NCI-H2081 (cell line): ENCODE measurements around the gene TMCC2.

ENCODE experiments used
- DNase-seq, 2 experiments: peaks; one replicate each; lab custom pipeline; 2025; lab: John Stamatoyannopoulos, UW

Gene TMCC2

DNA sequence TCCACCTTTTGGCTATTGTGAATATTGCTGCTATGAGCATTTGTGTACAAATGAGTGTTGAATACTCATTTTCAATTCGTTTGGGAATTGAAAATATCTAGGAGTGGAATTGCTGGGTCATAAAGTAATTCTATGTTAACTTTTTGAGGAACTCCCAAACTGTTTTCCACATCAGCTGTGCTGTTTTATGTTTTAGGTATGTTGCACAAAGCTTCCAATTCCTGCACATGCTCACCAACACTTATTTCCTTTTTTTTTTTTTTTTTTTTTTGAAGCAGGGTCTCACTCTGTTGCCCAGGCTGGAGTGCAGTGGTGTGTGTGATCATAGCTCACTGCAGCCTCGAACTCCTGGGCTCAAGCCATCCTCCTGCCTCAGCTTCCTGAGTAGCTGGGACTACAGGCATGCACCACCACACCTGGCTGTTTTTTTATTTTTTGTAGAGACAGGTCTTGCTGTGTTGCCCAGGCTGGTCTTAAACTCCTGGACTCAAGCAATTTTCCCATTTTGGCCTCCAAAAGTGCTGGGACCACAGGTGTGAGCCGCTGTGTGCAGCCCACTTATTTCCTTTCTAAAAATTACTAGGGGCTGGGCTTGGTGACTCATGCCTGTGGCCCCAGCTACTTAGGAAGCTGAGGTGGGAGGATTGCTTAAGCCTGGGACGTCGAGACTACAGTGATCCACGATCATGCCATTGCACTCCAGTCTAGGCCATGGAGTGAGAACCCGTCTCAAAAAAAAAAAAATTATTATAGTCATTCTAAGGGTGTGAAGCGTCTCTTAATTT is 33.4 kb downstream of the TMCC2 start:
- DNase-seq: no peak

DNA sequence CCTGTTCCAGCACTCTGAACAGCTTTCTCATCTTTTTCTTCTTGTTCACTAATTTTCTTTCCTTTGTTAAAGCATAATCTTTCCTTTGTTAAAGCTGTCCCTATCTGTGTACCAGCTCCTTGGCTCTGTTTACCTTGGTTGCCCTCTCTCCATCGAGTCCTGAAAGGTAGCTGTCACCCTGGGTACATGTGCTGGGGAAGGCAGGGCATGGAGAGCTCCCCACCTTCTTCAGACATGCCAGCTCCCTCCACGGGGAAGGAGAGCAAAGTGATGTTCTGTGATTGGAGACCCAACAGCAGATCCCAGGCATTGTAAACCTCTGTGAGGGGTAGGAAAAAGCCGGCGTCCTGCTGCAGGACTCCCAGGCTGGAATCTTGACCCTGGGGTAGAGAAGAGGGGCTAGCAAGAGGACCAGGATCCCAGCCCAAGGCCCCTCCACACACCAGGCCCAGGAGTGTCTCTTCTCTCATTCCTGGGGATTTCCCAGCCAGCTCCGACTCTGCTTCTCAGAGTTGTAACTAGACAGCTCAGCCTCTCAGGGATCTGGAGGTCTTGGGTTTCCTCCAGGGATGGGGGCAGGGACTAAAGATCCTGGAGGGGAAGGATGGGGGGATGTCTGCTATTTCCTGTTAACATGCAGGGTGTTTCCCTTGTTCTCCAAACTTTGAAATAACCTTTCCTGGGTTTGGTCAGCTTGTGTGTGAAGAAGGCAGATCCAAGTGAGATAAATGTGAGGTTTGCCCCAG is 34.4 kb downstream of the TMCC2 start:
- no peak for DNase-seq

DNA sequence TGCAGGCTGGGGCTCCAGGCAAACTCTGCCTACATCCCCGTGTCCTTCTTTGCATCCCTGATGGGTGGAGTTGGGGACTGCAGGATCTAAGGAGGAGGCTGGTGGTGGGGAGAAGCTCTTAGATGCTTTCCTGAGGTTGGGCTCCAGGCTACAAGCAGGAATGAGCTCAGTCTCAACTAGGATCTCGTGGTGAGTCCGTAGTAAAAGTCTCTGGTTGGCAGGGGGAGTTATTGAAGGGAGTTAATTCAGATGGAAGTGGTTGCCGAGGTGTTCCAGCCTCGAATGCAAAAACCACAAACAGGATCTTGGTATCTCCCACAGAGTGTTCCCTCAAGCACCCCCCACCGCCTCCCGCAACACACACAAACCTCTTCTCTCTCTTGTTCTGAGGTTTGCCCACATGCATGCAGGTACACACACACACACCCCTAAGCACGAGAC is 35.0 kb downstream of the TMCC2 start:
- DNase-seq: no peak

DNA sequence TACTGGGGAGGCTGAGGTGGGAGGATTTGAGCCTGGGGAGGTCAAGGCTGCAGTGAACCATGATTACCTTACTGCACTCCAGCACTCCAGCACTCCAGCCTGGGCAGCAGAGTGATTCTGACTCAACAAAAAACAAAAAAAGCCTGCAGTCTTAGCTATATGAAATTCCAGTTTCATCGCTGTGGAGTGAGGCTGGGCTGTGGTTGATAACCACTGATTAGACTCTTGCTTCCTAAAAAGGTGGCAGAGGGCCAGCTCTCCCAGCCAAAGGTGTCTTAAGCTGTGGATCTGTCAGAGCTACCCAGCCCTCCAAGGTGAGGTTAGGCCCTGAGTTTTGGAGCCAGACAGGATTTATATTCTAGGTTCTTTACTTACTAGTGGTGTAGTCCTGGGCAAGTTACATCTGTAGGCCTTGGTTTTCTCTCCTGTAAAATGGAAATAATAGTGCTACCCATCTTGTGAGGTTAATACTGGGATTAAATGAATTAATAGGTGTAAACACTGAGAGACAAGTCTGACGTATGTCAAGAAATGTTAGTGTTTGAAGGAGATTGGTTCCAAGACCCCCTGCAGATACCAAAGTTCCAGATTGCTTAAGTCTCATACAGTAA is 35.9 kb downstream of the TMCC2 start:
- no peak for DNase-seq

DNA sequence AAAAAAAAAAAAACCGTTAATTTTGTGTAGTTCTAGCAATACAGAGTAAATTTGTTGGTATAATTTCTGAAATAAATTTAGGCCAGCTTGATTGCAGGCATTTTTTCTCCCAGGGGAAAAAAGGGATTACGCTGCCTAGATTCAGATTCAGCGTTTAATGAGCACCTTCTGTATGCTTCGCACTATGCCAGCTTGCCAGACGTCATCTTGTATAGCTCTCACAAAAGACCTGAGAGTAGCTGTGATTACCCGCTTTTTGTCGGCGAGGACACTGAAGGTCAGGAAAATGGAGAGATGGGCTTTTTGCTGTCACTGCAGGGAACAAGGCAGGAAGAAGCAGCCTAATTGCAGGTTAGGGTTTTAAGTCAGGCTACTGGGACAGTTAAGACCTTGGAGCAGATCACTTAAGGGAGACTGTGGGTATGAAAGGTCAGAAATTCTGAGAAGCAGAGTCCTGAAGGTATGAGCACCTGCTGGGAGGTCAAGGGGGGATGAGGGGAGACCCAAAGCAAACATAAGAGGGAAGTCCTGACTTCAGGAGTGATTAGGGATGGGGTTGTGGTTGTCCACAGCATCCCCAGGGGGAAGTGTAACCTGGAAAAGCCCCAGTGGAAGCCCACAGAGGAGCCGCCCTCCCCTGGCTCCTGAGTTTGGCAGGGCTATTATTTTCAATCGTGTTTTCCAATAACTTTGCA is 39.0 kb downstream of the TMCC2 start:
- DNase-seq: no peak

DNA sequence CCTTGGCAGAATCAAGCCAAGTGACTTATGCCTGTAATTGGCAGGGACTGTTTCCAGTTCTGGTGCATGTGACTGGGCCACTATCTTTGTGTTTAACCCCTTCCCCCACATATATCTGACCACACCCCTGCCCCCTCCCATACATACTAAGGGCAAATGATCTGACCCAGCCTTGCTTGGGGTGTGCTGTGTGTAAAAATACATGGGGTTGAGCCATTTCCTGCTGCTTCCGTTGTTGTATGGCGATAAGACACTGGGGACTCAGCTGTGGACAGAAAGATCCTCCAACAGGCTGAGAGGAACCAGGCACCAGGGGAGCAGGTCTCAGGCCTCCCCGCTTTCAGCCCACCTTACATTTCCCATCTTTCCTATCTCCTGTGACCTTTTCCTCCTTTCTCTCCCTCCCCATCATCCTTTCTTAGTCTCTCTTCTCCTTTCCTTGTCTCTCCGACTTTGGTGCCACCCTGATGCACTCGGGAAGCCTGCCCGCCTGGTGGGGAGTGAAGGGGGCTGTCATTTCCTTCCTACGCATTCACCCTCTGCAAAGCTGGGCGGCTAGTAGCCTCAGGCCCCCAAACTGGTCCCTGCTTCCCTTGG is 39.7 kb downstream of the TMCC2 start:
- no peak for DNase-seq

DNA sequence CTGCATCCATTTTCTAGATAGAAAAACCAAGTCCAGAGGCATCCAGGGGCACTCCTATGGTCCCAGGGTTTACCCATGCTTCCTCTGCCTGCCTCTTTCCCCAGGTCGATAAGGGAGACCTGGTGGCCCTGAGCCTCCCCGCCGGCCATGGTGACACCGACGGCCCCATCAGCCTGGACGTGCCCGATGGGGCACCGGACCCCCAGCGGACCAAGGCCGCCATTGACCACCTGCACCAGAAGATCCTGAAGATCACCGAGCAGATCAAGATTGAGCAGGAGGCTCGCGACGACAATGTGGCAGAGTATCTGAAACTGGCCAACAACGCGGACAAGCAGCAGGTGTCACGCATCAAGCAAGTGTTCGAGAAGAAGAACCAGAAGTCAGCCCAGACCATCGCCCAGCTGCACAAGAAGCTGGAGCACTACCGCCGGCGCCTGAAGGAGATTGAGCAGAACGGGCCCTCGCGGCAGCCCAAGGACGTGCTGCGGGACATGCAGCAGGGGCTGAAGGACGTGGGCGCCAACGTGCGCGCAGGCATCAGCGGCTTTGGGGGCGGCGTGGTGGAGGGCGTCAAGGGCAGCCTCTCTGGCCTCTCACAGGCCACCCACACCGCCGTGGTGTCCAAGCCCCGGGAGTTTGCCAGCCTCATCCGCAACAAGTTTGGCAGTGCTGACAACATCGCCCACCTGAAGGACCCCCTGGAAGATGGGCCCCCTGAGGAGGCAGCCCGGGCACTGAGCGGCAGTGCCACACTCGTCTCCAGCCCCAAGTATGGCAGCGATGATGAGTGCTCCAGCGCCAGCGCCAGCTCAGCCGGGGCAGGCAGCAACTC is 41.3 kb downstream of the TMCC2 start:
- DNase-seq: no peak

DNA sequence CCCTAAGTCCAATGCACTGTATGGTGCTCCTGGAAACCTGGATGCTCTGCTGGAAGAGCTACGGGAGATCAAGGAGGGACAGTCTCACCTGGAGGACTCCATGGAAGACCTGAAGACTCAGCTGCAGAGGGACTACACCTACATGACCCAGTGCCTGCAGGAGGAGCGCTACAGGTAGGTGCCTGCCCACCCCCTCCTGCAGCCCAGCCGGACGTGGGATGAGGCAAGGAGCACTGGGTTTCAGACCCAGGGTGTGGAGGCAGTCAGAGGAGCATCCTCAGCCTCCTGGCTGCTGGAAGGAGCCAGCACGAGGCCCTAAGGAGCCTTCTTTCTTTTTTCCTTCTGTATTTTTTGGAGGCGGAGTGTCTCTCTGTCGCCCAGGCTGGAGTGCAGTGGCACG is 42.0 kb downstream of the TMCC2 start:
- DNase-seq: no peak

DNA sequence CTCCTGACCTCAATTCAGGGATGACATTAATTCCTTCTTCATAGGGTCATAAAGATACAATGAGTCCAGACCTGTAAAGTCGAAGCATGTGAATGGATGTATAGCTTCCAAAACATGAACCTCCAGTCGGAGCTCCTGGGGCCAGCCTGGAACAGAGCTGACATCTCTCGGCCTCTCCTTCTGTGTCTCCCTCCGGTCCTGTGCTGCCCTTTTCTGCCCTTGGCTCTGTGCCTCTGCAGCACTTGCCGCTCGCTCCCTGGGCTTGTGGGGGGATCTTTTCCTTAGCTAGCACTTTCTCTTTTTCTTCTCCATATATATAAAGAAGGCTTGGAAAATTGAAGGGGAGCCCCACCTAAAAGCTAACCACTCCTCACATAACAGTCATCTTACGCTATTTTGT is 42.5 kb downstream of the TMCC2 start:
- no peak for DNase-seq

DNA sequence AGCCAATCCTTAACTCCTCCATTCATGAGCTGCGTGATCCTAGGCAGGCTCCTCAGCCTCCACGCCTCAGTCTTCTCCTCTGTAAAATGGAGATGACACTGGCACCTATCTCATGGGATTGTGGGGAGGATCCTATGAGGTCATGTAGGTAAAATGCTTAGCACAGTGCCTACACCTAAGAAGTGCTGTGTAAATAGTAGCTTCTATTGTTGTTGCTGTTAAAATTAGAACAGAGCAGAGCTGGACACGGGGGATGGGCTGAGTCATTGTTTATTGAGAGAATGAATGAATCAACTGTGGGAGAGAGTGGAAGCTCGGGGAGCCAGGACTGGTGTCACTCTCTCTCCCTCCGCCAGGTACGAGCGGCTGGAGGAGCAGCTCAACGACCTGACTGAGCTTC is 43.0 kb downstream of the TMCC2 start:
- DNase-seq: peak in 1 of 2 experiments; percentile 23

DNA sequence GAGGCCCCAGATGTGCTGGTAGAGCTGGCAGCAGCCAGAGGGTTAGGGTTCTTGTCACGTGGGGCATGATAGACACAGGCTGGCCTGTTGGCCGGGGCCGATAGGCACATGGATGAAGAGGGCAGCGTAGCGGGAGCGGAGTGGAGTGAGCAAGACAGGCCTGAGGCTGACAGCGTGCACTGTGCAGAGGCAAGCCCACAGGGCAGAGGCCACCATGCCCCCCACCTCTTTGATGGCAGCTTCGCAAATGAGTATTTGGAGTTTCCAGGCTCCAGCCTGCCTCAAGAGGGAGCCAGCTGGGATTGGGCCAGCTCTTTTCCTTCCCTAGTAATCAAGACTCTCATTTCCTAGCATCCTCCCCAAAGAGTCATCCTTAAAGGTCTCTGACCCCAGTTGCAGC is 43.5 kb downstream of the TMCC2 start:
- DNase-seq: no peak

DNA sequence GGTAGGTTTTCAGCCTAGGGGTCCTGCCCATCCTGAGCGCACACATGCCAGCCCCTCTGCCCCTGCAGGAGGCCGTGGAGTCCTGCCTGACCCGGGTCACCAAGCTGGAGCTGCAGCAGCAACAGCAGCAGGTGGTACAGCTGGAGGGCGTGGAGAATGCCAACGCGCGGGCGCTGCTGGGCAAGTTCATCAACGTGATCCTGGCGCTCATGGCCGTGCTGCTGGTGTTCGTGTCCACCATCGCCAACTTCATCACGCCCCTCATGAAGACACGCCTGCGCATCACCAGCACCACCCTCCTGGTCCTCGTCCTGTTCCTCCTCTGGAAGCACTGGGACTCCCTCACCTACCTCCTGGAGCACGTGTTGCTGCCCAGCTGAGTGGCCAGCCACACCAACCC is 44.0 kb downstream of the TMCC2 start:
- no peak for DNase-seq

DNA sequence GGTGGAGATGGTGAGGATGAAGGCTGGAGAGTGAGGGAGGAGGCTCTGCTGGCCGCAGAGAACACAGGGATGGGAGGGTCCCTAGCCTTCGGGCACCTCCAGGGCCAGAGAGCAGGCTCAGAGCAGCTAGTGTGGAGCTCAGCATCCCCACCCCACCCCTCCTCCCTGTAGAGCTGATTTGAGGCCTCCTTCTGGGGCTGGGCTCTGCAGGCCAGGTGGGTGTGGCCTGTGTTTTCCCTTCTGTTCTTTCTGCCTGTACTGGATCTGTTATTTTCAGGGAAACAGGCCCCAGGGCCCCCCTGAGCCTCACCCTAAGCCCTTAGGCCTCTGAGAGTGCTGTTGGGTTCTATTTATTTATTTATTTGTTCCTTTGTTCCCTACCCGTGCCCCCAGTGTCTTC is 44.8 kb downstream of the TMCC2 start:
- no peak for DNase-seq

DNA sequence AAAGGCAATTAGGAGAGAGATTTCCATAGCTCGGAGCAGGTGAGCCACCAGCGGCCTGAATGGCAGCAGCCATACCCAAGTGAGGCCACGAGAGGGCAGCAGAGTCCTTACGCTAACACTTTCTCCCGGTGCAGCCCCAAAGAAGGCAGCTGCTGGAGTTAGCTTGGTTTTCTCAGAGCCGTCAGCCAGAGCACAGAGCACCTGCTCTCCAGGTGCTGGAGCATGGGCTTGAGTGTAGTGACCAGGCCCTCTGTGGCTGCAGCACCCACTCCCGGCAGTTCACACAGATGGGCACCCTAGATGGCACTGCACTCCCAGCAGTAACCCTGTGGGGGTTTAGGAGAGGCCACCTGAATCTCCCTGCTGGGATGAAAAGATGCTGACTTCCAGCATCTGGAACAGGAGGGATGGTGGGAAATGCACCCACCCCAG is 45.8 kb downstream of the TMCC2 start:
- DNase-seq: peak; percentile 86 to 89

DNA sequence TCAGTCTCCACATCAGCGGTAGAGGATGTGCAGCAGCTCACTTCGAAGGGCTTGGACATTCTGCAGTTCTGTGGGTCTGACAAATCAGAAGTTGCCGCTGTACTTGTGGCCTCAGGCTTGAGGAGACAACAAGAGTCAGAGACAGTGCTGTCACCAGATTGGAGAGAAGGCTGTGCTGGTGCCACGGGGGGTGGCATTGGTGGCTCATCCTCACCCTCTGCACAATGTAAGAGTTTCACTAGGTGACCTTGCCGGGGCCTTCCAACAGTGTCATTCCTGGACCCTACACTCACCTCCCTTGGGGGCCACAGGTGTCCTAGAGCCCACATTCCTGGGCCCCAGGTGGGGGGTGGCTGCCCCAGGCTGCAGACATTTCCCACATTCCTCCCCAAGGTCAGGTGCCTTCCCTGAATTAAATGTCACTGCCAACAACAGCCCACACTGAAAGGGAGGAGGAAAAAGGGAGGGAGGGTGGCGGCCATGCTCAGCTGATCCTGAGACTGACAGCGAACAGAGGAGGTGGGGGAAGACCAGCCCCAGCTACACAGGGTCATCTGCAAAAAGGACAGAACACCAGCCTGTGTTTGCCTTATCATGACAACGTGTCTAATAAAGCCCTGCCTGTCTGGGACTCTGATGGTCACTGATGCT is 46.4 kb downstream of the TMCC2 start:
- DNase-seq: no peak

DNA sequence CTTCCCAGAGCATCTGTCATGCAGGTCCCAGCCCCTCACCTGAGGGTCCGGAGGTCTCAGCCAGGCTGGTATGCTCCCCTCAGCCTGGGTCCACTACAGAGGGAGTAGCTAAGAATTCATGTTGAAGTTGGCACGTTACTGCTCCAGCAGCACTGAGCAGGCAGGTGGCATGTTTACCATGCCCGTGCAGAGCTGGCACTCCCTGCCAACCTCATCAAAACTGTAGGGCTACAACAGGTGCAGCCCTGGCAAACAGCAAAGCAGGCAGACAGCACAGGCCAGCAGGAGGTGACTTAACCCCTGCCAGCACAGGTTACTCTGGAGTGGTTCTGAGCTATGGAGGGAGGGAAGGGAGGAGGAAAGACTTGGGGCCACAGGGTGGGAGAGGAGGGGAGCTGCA is 47.4 kb downstream of the TMCC2 start:
- DNase-seq: peak; percentile 85 to 93

DNA sequence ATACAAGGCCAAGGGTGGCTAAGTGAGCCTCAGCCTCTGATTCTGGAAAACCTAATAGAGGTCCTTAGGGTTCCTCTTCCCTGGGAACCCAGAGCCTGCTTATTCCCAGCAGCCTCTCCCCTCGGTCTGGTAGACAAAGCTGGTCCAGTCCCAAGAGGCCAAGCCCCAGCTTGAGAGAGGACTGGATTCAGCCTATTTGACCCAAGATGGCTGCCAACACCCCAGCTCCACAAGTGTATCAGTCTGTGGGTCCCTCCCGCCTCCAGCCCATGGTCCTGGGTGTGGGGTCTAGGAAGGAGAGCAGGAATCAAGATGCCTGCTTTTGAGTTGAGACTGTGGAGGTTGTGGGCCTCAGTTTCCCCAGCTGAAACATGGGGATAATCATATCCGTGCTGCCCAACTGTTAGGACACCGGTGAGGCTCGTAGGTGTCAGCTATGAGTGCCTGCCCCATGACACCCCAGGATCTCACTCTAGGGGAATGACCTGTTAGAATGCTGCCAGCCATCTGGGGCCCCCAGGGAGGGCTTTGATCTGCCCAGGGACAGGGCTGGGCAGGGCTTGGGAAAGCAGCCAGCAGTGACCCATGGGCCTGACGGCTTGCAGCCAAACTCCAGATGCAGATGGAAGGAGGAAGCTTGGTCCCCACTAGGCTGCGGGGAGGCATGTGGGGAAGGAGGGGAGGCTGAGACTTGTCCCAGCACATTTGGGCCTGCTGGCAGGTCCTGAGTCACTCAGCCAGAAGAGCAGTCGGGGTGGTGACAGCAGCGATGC is 48.4 kb downstream of the TMCC2 start:
- DNase-seq: no peak

DNA sequence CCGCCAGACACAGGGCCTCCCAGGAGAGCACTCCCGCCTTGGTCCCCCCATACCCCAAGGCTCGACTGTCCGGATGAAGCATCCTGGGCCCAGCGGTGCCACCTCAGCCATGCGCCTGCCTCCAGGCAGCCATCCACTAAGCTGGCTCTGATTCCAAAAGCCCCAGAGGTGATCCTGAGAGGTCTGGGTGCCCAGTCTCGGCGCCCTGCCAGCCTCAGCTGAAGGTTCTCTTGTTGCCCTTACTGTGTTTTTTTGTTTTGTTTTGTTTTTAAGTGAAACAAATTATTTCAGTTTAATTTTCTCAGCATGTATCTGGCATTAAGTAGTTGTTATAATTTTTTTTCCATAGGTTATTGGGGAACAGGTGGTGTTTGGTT is 48.9 kb downstream of the TMCC2 start:
- no peak for DNase-seq

DNA sequence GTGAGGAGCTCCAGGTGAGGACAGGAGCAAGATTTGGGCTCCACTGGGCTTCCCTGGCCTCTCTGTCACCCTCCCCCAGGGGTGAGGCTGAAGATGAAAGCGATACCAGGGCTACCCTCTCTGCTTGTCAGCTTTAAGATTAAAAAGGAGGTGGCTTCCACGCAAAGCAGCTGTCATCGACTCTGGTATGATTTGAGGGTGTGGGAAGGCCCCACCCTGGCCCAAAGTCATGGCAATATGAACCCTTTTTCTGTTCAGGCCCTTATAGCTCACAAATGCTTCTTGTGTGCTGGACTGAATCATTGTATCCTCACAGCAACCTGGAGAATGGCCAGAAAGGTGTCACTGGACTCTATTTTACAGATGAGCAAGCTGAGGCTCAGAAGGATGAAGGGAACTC is 52.2 kb downstream of the TMCC2 start:
- no peak for DNase-seq
